Prostate gland (tissue), 2 donors: ENCODE results near the gene LAMA1. TPM values are rescaled to one million over a fixed set of nuclear protein-coding genes. Genes with fewer than 3 reads are reported as not detected.

Source experiments
- DNase-seq: peaks from one replicate; pipeline ENCODE4 v3.0.0-alpha.2; 2019; ENCODE audit warnings: low spot score
- H3K27ac ChIP-seq, 2 donors: fragments of 200-600 bp; sonication (generic); 2 replicates each; pipeline ENCODE4 v1.5.1; 2017 to 2019
- H3K27me3 ChIP-seq: fragments of 200-600 bp; sonication (generic); replicated peaks from 2 replicates; pipeline ENCODE4 v1.5.1; 2019; ENCODE audit not compliant: insufficient read depth
- H3K36me3 ChIP-seq, 2 donors: fragments of 200-600 bp; sonication (generic); 1 replicate in 1 of 2; 2 replicates in 1 of 2; pipeline versions ENCODE4 v1.5.1 to v1.8.1; 2017 to 2019
- H3K4me1 ChIP-seq: fragments of 200-600 bp; sonication (generic); replicated peaks from 2 replicates; pipeline ENCODE4 v1.5.1; 2019
- H3K4me3 ChIP-seq, 2 donors: fragments of 200-600 bp; sonication (generic); 2 replicates each; pipeline ENCODE4 v1.5.1; 2017 to 2019
- H3K9me3 ChIP-seq: fragments of 200-600 bp; sonication (generic); 2 replicates; pipeline ENCODE4 v1.5.1; 2017
- CTCF ChIP-seq, 4 experiments: fragments of 200-600 bp in 2 of 4; fragments of 450-650 bp in 2 of 4; sonication (generic) in 2 of 4; IDR thresholded peaks; 1 replicate in 3 of 4; 2 replicates in 1 of 4; pipeline ENCODE4 v1.5.1; 2016 to 2019; ENCODE audit warnings: antibody characterized with exemption in 4 of 4, mild to moderate bottlenecking in 2 of 4, moderate library complexity in 2 of 4
- POLR2A ChIP-seq: fragments of 450-650 bp; IDR thresholded peaks from one replicate; pipeline ENCODE4 v1.6.1; 2016; ENCODE audit warnings: antibody characterized with exemption, mild to moderate bottlenecking
- POLR2AphosphoS5 ChIP-seq: sonication (generic); formaldehyde crosslinking; IDR thresholded peaks from one replicate; pipeline ENCODE4 v1.6.1; 2017; ENCODE audit warnings: antibody characterized with exemption
- WGBS: methylation state at CpG from one replicate; pipeline ENCODE4 v1.1.5; 2018; 5-methylcytosine and 5-hydroxymethylcytosine counted together
- intact Hi-C: fragments of 100-400 bp; cut with DNase I; formaldehyde crosslinking; loops from one replicate; pipeline ENCODE4 v1.14.2; 2022
- total RNA-seq, 2 donors: library from RNA; depleted of rRNA; stranded (reverse); fragments of >200 nt; gene quantifications; one replicate each; pipeline ENCODE4 v1.1.0, GENCODE V29; 2016

Gene LAMA1
- total RNA-seq, 2 donors from 2014 or later = 1.8 to 59.6 TPM

- H3K4me1 ChIP-seq = no peaks in the 10 kb centered on the region
- peaks cover 3% of the 10 kb centered on the region for H3K27me3 ChIP-seq
- H3K4me3 ChIP-seq = no peak overlapping the region
- no peaks in the 10 kb centered on the region for H3K36me3 ChIP-seq
- no peak overlapping the region for H3K27ac ChIP-seq
- intact Hi-C loops = no loop called here
- no peak for DNase-seq
- 89% methylated on average over 3 of the region's 3 CpGs for WGBS
- TF ChIP-seq CTCF (IDR thresholded peaks at IDR 0.05) = no peak
- H3K9me3 ChIP-seq = no peaks in the 10 kb centered on the region
Observed at GRCh38 chr18:7112936-7113335, 4.7 kb downstream of the LAMA1 start.

DNA sequence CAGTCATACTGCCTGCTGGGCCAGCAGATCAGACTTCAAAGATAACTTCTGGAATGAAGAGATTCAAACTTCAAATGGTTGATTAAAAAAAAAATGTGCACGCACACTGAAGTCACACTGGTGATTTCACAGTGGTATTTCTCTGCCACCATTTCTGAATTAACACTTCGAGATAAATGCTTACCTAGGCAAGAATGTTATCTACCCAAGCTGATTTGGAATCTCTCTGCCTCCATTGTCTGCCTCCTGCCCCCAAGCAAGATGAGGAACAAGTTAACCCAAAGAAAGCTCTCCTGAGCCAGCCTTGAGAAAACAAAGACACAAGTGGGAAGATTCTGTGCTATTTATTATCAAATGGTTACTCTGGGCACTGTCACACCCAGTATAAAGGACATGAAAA is 6.5 kb downstream of the LAMA1 start:
- intact Hi-C loops = no loop called here
- H3K9me3 ChIP-seq = no peaks in the 10 kb centered on the region
- H3K27me3 ChIP-seq = peaks cover 3% of the 10 kb centered on the region
- no peak overlapping the region for H3K4me3 ChIP-seq
- TF ChIP-seq POLR2A = no peak
- no peak for TF ChIP-seq CTCF (IDR thresholded peaks at IDR 0.05)
- TF ChIP-seq POLR2AphosphoS5 = no peak
- 60% methylated on average over 2 of the region's 2 CpGs for WGBS
- no peaks in the 10 kb centered on the region for H3K36me3 ChIP-seq
- no peak for DNase-seq
- H3K4me1 ChIP-seq = no peaks in the 10 kb centered on the region
- H3K27ac ChIP-seq = no peak overlapping the region

GRCh38 chr18:7105943-7106342 is 11.7 kb downstream of the LAMA1 start:
- intact Hi-C loops = no loop called here
- Histone ChIP-seq H3K36me3 (no peaks in the 10 kb centered on the region), H3K4me1 (no peaks in the 10 kb centered on the region), H3K9me3 (no peaks in the 10 kb centered on the region), H3K4me3 (no peak overlapping the region), H3K27me3 (peaks cover under 1% of the 10 kb centered on the region), H3K27ac (no peak overlapping the region)
- TF ChIP-seq CTCF (IDR thresholded peaks at IDR 0.05) (no peak), POLR2AphosphoS5 (no peak), POLR2A (no peak)
- no peak for DNase-seq
- WGBS = 64% methylated on average over 5 of the region's 5 CpGs

DNA sequence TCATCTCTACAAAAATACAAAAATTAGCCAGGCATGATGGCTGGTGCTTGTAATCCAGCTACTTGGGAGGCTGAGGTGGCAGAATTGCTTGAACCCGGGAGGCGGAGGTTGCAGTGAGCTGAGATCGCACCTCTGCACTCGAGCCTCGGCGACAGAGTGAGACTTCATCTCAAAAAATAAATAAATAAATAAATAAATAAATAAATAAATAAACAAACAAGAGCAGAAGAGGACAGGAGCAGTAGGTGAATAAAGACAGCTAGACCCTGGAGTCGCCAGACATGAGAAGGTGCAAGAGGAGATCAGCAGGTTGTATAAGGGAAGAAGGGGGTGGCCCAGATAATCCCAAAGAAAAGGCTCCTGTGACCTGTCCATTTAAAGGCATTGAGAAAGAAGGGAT is 12.3 kb downstream of the LAMA1 start:
- Histone ChIP-seq H3K4me1 (no peaks in the 10 kb centered on the region), H3K27ac (no peak overlapping the region), H3K9me3 (no peaks in the 10 kb centered on the region), H3K27me3 (no peaks in the 10 kb centered on the region), H3K4me3 (no peak overlapping the region), H3K36me3 (no peaks in the 10 kb centered on the region)
- TF ChIP-seq POLR2A (no peak), CTCF (IDR thresholded peaks at IDR 0.05) (no peak), POLR2AphosphoS5 (no peak)
- DNase-seq = no peak
- 94% methylated on average over 7 of the region's 7 CpGs for WGBS
- intact Hi-C loops = no loop called here

- no peak for TF ChIP-seq POLR2A
- TF ChIP-seq CTCF (IDR thresholded peaks at IDR 0.05) = no peak
- TF ChIP-seq POLR2AphosphoS5 = peak; percentile 66
Observed at GRCh38 chr18:7104649-7105048, 12.9 kb downstream of the LAMA1 start.

More at GRCh38 chr18:7104649-7105048, 12.9 kb downstream of the LAMA1 start:
- H3K27ac ChIP-seq = no peak overlapping the region
- H3K9me3 ChIP-seq = no peaks in the 10 kb centered on the region
- H3K4me3 ChIP-seq = no peak overlapping the region
- DNase-seq = peak; percentile 24
- no peaks in the 10 kb centered on the region for H3K27me3 ChIP-seq
- 45% methylated on average over 4 of the region's 4 CpGs for WGBS
- H3K36me3 ChIP-seq = no peaks in the 10 kb centered on the region
- no peaks in the 10 kb centered on the region for H3K4me1 ChIP-seq
- intact Hi-C loops = no loop called here
